T1000 (cell line): ENCODE measurements around the gene PPP2R5E.

ENCODE experiments used
- DNase-seq: peaks from one replicate; lab custom pipeline; 2025; ENCODE audit warnings: mixed read lengths; lab: John Stamatoyannopoulos, UW

The PPP2R5E gene

GRCh38 chr14:63432228-63432627 is 110.9 kb downstream of the PPP2R5E start:
- DNase-seq, result no peak

GRCh38 chr14:63431466-63431865 is 111.7 kb downstream of the PPP2R5E start:
- no peak for DNase-seq

GRCh38 chr14:63428486-63428885 is 114.7 kb downstream of the PPP2R5E start:
- no peak for DNase-seq

GRCh38 chr14:63426838-63427352 is 116.3 kb downstream of the PPP2R5E start:
- no peak for DNase-seq

- no peak for DNase-seq
Observed at GRCh38 chr14:63423889-63424288, 119.3 kb downstream of the PPP2R5E start.

- no peak for DNase-seq
Observed at GRCh38 chr14:63423381-63423780, 119.8 kb downstream of the PPP2R5E start.

GRCh38 chr14:63421919-63422318 is 121.3 kb downstream of the PPP2R5E start:
- no peak for DNase-seq

GRCh38 chr14:63421226-63421625 is 122.0 kb downstream of the PPP2R5E start:
- no peak for DNase-seq

GRCh38 chr14:63418020-63418419 is 125.2 kb downstream of the PPP2R5E start:
- no peak for DNase-seq

- DNase-seq, result no peak
Observed at GRCh38 chr14:63413009-63413408, 130.2 kb downstream of the PPP2R5E start.

GRCh38 chr14:63406333-63406732 is 136.8 kb downstream of the PPP2R5E start:
- no peak for DNase-seq

- DNase-seq, result no peak
Observed at GRCh38 chr14:63405715-63406114, 137.5 kb downstream of the PPP2R5E start.

- no peak for DNase-seq
Observed at GRCh38 chr14:63404906-63405305, 138.3 kb downstream of the PPP2R5E start.

- no peak for DNase-seq
Observed at GRCh38 chr14:63401646-63402045, 141.5 kb downstream of the PPP2R5E start.

GRCh38 chr14:63398952-63399351 is 144.2 kb downstream of the PPP2R5E start:
- DNase-seq, result no peak

GRCh38 chr14:63394841-63395240 is 148.3 kb downstream of the PPP2R5E start:
- DNase-seq, result no peak

GRCh38 chr14:63394432-63394831 is 148.7 kb downstream of the PPP2R5E start:
- DNase-seq, result no peak

GRCh38 chr14:63393012-63393411 is 150.2 kb downstream of the PPP2R5E start:
- DNase-seq, result no peak

- DNase-seq, result no peak
Observed at GRCh38 chr14:63392236-63392635, 150.9 kb downstream of the PPP2R5E start.

- no peak for DNase-seq
Observed at GRCh38 chr14:63388766-63389431, 154.3 kb downstream of the PPP2R5E start.

GRCh38 chr14:63387711-63388110 is 155.5 kb downstream of the PPP2R5E start:
- DNase-seq, result no peak

GRCh38 chr14:63383776-63384367 is 159.3 kb downstream of the PPP2R5E start:
- DNase-seq, result no peak

- DNase-seq, result no peak
Observed at GRCh38 chr14:63378444-63378843, 164.7 kb downstream of the PPP2R5E start.

- no peak for DNase-seq
Observed at GRCh38 chr14:63375769-63376168, 167.4 kb downstream of the PPP2R5E start.
